TTC549 (cell line): ENCODE results near the gene TMEM117.

ENCODE experiments used
- FAIRE-seq: peaks from 2 replicates; lab custom pipeline; 2012; peaks lifted over from hg19 to GRCh38; lab: Jason Lieb, UNC

The TMEM117 gene

DNA sequence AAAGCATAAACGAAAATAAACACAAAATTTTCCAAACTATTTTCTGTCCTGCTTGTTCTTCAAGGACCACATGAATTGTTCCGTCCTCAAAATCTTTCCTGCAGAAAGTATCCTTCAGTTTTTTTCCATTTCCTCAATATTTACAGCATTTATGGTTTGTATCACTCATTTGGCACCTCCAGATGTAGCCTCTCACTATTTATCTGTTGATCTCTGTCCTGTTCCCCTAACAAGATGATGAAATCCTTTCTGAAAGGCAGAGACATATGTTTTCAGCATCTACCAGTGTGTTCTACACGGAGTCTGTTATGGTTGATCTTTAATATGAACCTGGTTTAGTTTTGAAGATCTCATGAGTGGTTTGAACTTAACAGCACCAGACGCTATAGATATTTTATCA is 550.1 kb downstream of the TMEM117 start:
- no peak for FAIRE-seq

DNA sequence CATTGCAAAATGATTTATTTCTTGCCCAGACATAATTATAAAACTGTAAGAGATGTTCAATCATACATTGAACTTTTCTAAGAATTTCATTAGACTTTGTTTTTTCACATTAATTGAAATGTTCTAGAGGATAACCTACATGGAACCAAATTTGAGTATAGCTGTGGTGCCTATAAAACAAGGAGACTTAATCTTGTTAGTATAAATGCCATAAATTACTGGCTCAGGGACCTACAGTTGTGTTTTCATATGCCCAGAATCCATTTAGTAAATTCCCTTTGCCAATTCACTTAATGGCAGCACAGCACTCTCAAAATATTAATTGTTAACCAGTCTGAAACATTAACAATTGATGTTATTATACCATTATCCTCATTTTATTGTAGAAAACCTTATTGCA is 551.7 kb downstream of the TMEM117 start:
- no peak for FAIRE-seq

DNA sequence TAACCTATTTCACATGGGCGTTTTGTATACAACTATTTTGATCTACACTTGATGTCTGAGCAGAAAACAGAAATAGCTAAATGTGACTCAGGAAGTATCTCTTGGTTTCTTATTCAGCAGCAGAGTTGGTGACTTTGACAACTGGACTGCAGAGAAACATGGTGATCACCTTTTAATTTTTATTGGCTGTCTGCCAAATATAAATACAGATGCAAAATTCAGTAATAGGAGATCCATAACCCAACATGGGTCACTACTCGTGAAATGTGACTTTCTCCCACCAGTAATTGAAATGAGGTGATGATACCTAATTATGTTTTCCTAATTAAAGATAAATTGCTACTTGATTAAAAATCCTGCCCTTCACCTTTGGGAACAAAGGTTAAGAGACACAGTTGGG is 553.2 kb downstream of the TMEM117 start:
- no peak for FAIRE-seq

DNA sequence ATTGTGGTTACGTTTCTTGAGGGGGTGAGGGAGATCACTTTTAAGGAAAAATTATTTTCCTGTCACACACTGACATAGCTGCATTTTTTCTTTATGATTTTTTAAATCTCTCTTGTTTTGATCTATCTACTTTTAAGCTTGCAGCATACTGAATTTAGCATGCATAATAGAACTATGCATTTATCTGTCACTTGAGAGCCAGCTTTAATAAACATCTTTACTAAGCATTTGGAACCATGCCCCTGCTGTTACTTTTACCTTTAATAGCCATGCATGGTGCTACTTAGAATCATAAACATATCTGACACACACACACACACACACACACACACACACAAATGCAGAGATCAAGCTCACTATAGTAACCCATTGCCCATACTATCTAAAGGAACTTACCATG is 554.0 kb downstream of the TMEM117 start:
- no peak for FAIRE-seq

DNA sequence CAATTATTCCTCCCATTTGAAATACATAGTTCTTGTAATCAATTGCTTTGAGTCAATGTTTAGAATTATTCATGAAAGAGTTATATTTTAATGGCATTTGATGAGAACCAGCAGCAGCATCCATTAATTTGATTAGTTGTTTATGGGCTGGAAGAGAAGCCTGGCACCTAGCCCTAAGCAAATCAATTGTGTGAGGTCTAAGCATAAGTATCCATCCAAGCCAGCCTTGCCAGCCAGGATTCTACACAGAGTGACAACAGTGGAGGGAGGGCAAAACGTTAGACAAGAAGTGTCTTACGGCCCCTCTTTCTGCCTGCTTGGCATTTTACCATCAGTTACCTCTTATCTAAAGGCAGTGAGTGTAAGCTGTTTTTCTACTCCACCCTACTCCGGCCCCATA is 561.8 kb downstream of the TMEM117 start:
- no peak for FAIRE-seq

DNA sequence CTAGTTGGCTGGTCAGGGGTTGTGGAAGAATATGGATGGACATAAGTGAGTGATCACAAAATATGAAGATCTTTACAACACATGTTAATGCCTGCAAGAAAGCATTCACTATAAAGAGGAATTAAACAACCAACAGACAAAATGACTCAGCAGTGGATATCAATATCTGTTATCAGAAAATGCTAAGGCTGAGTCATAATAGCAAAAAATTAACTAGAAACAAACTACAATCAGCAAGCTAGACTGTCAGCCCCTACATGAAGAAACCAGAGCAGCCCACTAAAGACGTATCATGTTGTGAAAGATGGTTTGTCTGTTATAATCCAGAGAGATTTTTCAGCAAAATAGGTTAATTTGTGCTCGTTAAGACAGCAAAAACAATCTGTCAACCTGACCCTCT is 567.3 kb downstream of the TMEM117 start:
- FAIRE-seq = no peak

DNA sequence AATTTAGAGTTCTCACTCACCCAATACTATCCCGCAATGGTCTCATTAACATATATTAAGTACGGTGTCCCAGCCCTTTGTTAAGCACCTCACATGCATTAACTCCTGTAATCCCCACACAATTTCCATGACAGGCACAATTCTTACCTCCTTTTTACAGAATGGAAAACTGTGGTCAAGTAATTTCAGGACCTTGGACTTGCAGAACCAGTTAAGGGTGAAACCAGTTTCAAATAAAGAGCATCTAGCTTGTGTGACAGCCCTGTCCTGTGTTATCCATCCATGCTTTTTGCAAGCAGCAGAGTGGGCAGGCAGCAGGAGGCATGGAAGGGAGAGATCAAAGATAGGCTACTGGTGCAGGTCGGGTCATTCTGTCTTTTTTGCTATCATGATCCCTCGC is 569.4 kb downstream of the TMEM117 start:
- no peak for FAIRE-seq

DNA sequence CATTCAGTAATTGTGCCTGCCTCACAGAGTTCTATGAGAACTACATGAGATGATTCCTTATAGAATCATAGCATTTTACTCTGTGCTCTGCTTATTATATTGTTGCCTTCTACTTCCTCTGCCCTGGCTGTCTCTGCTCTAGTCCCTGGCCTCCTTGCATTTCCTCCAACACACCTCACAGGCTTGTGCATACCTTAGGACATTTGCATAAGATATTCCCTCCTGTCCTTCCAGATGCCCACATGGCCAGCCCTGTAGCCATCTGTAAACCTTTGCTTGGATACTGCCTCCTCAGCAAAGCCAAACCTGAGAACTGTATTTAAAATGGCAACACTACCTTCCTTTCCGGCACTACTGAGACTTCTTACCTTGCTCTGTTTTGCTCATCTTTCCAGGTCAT is 586.7 kb downstream of the TMEM117 start:
- no peak for FAIRE-seq

DNA sequence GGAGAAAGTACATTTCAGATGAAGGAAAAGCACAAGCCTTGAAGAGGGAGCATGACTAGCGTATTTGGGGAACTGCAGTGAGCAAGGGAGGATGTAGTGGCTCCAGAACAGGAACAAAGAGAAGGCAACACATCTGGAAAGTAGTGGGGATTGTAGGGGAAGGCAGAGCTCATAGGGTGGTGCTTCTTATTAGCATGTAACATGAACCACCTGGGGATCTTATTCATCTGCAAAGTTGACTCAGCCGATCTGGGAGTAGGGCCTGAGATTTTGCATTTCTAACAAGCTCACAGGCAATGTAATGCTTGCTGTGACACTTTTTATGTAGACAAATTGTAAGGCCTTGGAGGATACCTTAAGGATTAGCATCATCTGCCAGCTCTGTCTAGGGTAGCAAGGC is 592.9 kb downstream of the TMEM117 start:
- no peak for FAIRE-seq

DNA sequence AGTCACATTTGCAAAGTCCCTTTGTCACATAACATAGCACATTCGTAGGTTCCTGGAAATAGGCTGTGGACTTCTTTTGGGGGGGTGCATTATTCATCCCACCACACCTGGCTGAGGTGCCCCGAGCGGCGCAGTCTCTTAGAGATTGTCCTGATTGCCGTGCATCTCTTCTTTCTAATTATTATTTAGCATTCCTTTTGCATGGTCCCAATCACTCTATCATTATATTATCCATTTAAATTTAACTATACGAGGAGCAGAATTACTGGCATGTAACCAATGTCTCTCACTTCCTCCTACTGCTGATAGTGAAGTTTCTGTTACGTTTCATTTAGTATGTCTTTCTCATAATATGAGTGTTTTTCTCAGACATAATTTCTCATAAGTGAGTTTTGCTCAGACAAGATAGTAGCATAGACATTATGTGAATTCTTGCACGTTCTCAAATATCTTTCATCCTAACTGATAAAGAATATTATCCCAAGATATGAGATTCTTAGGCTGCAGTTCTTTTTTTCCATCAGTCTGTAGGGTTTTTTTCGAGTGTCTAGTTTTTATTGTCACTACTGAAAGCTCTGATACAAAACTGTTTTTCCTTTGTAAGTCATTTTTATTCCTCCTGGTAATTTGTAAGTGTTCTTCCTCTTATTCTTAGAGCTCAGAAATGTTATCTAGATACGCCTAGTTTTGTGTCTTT is 595.9 kb downstream of the TMEM117 start:
- no peak for FAIRE-seq

DNA sequence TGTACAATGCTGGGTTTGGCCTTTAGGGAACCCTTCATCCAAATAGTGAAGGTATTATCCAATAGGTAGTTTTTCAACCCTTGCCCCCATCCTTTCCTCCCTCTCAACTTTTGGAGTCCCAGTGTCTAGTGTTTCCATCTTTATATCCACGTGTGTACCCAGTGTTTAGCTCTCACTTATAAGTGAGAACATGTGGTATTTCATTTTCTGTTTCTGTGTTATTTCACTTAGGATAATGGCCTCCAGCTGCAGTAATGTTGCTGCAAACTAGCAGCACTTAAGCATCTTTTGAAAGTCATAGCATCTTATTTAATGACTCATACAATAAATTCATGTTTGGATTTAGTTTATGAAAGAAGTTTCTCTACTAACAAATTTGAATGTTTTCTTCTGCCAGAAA is 597.8 kb downstream of the TMEM117 start:
- FAIRE-seq = no peak

DNA sequence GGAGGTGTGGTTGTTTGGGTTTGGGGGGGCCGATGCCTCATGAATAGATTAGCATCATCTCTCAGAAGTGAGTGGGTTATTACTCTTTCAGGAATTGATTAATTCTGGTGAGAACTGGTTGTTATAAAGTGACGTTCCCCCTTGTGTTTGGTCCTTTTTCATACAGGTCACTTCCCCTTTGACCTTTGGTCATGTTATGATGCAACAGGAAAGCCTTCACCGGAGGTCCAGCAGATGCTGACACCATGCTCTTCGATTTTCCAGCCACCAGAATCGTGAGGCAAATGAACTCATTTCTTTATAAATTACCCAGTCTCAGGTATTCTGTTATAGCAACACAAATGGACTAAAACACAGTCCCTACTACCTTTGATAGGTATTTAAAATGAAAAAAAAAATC is 600.9 kb downstream of the TMEM117 start:
- no peak for FAIRE-seq
